Kidney (tissue), 14 donors: Measurements from ENCODE around the gene SAMD4A. TPM values are rescaled to one million over a fixed set of nuclear protein-coding genes. Genes with fewer than 3 reads are reported as not detected.
A peak's percentile ranks its signal among the peaks of the same experiment; 100 is the strongest.

Experiments
- DNase-seq, 5 donors: peaks; one replicate each; pipeline ENCODE4 v3.0.0-alpha.2; 2013 to 2020
- FAIRE-seq: peaks from 2 replicates; lab custom pipeline; 2012; peaks lifted over from hg19 to GRCh38; lab: Jason Lieb, UNC
- H3K27ac ChIP-seq, 2 donors: one replicate each; pipeline ENCODE4 v1.7.0; 2013; ENCODE audit warnings: low read depth in 2 of 2, low read length in 2 of 2, inconsistent platforms in 1 of 2
- H3K27me3 ChIP-seq: one replicate; pipeline ENCODE4 v1.7.1; 2013; ENCODE audit warnings: low read length, inconsistent platforms; ENCODE audit not compliant: control insufficient read depth, insufficient read depth
- H3K36me3 ChIP-seq, 3 donors: one replicate each; pipeline versions ENCODE4 v1.7.0 to v1.7.1; 2013; ENCODE audit warnings: low read length in 3 of 3, control low read depth in 1 of 3, inconsistent platforms in 1 of 3; ENCODE audit not compliant: insufficient read depth in 3 of 3, control insufficient read depth in 2 of 3
- H3K4me1 ChIP-seq, 3 donors: one replicate each; pipeline versions ENCODE4 v1.7.0 to v1.7.1; 2013; ENCODE audit warnings: low read length in 3 of 3, inconsistent platforms in 1 of 3, low read depth in 1 of 3; ENCODE audit not compliant: control insufficient read depth in 2 of 3, insufficient read depth in 2 of 3
- H3K4me3 ChIP-seq, 3 donors: one replicate each; pipeline versions ENCODE4 v1.7.0 to v1.8.1; 2013; ENCODE audit warnings: low read length in 3 of 3, control low read depth in 1 of 3, inconsistent platforms in 1 of 3
- H3K9ac ChIP-seq, 3 donors: one replicate each; pipeline versions ENCODE4 v1.7.0 to v1.7.1; 2013; ENCODE audit warnings: low read length in 3 of 3, control low read depth in 1 of 3, inconsistent platforms in 1 of 3
- H3K9me3 ChIP-seq, 3 donors: one replicate each; pipeline versions ENCODE4 v1.7.0 to v1.7.1; 2013; ENCODE audit warnings: low read length in 3 of 3, control low read depth in 1 of 3, inconsistent platforms in 1 of 3; ENCODE audit not compliant: control insufficient read depth in 2 of 3, insufficient read depth in 1 of 3
- CTCF ChIP-seq: IDR thresholded peaks from 3 replicates; pipeline ENCODE4 v1.5.1; 2012; ENCODE audit warnings: mild to moderate bottlenecking, moderate library complexity, borderline replicate concordance; ENCODE audit not compliant: insufficient read depth; ENCODE audit errors: extremely low read depth
- intact Hi-C: fragments of 100-400 bp; cut with DNase I; formaldehyde crosslinking; loops from one replicate; pipeline ENCODE4 v1.11.1; 2022
- polyA plus RNA-seq: library from polyadenylated mRNA; stranded (reverse); fragments of 350-450 nt; fragmentation: Illumina TruSeq; extraction: RNeasy Lipid Tissue Mini Kit (QIAGEN cat#74804); gene quantifications from one replicate; pipeline ENCODE4 v1.2.3, GENCODE V29; 2014; ENCODE audit warnings: low read depth, low replicate concordance; ENCODE audit not compliant: insufficient read depth
- total RNA-seq: library from RNA; stranded (reverse); fragmentation: NEBNext Ultra II Directional; extraction: Animal tissue kit (Norgen Biotek cat#: 25700); gene quantifications from one replicate; pipeline ENCODE4 v1.2.1, GENCODE V29; 2021
- donor health status: control.
- donor health status: control.
- donor health status: control.
- donor health status: control.
- donor health status: control.
- donor health status: DM: yes; HTN: yes; CAD: no.
- donor health status: Normal renal cell carcinoma (clear cell type).

SAMD4A gene
- total and polyA plus RNA-seq, 2 donors from 2014 or later, result 7.4 to 46.5 TPM

GRCh38 chr14:54654605-54655004 lies 87.7 kb downstream of the SAMD4A start:
- peak overlapping the region in 1 of 3 donors; percentile 16 for H3K9ac ChIP-seq
- no peak for TF ChIP-seq CTCF
- no peak for DNase-seq
- H3K27ac ChIP-seq, result peak overlapping the region; percentile 75 to 82
- no peaks in the 10 kb centered on the region for H3K36me3 ChIP-seq
- H3K27me3 ChIP-seq, result no peaks in the 10 kb centered on the region
- intact Hi-C loops, result no loop called here
- H3K9me3 ChIP-seq, result no peaks in the 10 kb centered on the region
- no peak overlapping the region for H3K4me3 ChIP-seq
- peaks cover 3 to 37% (median 19%) of the 10 kb centered on the region in 3 donors for H3K4me1 ChIP-seq
- no peak for FAIRE-seq

- no peak for DNase-seq
- peaks cover 0 to 10% (median 3%) of the 10 kb centered on the region in 3 donors for H3K4me1 ChIP-seq
- intact Hi-C loops, result no loop called here
- H3K27ac ChIP-seq, result no peak overlapping the region
- H3K27me3 ChIP-seq, result no peaks in the 10 kb centered on the region
- TF ChIP-seq CTCF, result no peak
- H3K9ac ChIP-seq, result no peak overlapping the region
- H3K36me3 ChIP-seq, result no peaks in the 10 kb centered on the region
- FAIRE-seq, result no peak
- H3K4me3 ChIP-seq, result no peak overlapping the region
- H3K9me3 ChIP-seq, result no peaks in the 10 kb centered on the region
Measured at GRCh38 chr14:54658836-54659235, 91.9 kb downstream of the SAMD4A start.

- FAIRE-seq, result no peak
- H3K36me3 ChIP-seq, result no peaks in the 10 kb centered on the region
- H3K9ac ChIP-seq, result no peak overlapping the region
- H3K4me3 ChIP-seq, result no peak overlapping the region
- no peak for DNase-seq
- H3K4me1 ChIP-seq, result peaks cover 0 to 5% (median 0%) of the 10 kb centered on the region in 3 donors
- no peaks in the 10 kb centered on the region for H3K27me3 ChIP-seq
- TF ChIP-seq CTCF, result no peak
- no peaks in the 10 kb centered on the region for H3K9me3 ChIP-seq
- intact Hi-C loops, result no loop called here
- no peak overlapping the region for H3K27ac ChIP-seq
Measured at GRCh38 chr14:54659365-54659764, 92.4 kb downstream of the SAMD4A start.

GRCh38 chr14:54660604-54661111 lies 93.7 kb downstream of the SAMD4A start:
- Histone ChIP-seq H3K4me3 (no peak overlapping the region), H3K36me3 (no peaks in the 10 kb centered on the region), H3K27ac (no peak overlapping the region), H3K9me3 (no peaks in the 10 kb centered on the region), H3K4me1 (no peaks in the 10 kb centered on the region), H3K27me3 (no peaks in the 10 kb centered on the region), H3K9ac (no peak overlapping the region)
- intact Hi-C loops, result no loop called here
- TF ChIP-seq CTCF, result no peak
- DNase-seq (no peak), FAIRE-seq (no peak)
